GM18511 (cell line): ENCODE results near the gene POC1B.
"Not testable (repeated sequence)": the region's sequence is repeated elsewhere in the genome, so short reads cannot be mapped to it uniquely, and the experiment has no call there.

Experiments used
- ATAC-seq: cut with Tn5 transposase; IDR thresholded peaks from one replicate; pipeline ENCODE4 v1.9.1; 2021; ENCODE audit warnings: mild to moderate bottlenecking, moderate library complexity; ENCODE audit not compliant: unreplicated experiment

POC1B gene

DNA sequence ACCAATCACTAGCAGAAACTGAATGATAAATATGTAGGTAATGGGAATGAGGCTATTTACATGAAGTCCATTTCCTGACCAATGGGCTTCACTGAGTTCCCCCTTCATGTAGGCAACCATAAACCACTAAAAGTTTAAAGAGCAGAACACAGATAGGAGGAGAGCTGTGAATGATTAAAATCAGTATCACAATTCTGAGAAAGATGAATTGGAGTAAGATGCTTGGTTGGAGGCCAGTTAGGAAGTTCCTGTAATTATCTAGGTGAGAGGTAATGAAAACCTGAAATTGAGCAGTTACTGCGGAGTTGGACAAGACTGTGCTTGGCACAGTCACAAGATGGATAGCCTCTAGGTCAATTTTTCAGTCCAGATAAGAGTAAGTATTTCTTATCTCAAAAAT lies 57.8 kb downstream of the POC1B start:
- no peak for ATAC-seq

DNA sequence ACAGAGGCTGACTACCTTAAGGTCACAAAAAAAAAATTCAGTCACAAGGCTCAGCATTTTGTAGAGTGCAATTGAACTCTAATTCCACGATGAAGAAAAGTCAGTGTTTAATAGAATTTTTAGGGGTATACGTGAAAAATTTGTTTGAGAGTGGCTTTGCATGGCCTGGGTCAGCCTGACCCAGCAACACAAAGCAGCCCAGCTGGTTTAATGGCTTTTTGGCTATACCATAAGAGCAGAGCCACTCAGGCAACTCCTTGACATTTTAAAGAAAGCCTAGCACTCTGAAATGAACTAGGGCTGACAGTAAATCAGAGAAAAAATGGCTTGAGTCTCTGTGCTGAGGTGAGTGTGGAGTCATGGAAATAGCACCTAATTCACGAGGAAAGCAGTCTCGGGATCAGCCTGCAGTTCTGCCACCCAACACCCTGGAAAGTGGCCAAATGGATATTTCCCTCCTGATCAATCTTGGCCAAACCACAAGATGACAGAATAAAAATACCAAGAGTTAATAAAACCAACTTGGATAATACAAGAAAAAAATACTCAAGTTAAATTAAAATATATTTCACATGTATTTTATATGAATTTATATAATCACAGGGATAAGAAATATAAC lies 60.8 kb downstream of the POC1B start:
- no peak for ATAC-seq

DNA sequence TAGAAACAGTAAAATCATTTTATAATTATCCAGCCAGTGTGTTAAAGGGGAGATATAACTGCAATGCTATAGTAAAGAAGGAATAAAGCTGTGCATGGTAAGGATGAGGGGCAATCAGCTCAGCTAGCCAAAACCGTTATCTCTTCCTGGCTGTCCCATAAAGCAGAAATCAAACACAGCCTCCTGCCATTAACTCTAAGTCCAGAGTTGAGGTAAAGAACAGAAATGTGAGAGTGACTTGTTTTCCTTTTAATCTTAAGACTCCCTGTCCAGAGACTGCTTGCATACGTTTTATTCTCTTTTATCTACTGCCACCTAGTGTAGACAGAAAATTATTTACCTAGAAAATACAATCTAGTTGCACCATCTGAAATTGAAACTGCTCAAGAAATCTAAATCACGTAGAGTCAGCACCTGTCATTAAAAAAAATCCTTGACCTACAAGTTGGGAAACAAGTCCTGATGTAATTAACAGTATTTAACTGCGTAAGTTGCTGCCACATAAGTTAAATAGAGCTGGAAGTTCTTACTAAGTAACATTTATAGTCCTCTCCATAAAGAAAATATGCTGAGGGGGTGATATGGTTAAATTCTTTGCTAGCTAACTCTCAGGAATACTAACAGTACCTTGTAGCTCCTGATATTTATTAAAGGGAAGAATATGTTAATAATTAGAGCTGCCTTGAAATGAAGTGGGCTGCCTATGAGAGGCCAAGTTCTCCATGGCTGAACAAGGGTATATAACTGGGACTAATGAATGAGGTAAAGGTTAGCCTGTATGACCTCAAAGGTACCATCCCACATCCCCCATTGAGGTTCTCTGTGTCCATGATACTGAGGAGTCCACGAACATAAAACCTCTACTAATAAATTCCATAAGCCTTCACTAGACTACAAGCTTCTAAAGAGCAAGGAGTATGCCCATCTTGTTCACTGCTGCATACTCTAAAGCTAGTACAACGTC lies 63.9 kb downstream of the POC1B start:
- peak; percentile 95 for ATAC-seq

DNA sequence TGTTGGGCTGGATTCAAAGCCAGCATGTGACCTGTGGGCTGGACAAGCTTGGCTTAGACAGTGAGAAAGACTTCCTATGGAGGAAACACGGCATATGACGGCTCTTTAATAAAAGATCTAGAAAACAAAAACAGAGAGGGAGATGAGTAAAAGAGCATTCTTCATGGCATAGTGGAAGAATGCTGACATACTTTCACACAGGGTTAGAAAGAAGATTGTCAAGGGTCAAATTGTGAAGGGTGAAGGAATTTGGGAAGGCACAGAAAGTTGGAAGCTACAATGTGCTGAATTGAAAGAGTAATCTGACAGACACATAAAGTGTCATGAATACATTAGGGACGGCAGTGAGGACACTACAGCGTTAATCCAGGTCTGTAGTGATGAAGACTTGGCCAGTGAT lies 64.7 kb downstream of the POC1B start:
- peak; percentile 13 for ATAC-seq

DNA sequence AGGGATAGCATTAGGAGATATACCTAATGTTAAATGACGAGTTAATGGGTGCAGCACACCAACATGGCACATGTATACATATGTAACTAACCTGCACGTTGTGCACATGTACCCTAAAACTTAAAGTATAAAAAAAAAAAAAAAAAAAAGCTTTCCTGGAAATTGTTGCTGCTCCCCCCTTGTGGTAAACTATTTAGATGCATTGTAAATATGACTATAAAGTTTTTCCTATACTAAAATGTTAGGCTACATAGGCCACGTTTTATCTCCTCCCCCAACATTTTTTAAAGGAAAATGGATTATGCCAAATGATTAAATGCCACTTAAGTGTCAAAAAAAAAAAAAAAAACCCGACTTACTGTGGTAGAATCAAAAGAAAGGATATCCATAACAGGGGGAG lies 66.6 kb downstream of the POC1B start:
- not testable (repeated sequence) for ATAC-seq

DNA sequence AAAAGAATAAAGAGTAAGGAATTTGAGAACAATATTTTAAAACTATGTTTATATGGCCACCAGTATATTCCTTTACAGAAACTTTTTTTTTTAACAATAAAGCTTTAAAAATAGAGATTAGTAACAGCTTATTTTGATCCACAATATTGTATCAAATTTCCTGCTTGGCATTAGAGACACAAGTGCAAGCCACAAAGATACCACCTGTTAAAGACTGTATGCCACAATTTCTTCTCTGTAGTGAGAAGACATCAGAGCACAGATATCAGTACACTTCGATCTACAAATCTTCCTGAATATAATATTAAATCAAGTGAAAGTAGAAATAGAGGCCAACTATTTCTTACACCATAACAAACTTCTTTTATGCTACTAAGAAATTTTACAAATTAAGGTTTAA lies 69.3 kb downstream of the POC1B start:
- ATAC-seq, result no peak

DNA sequence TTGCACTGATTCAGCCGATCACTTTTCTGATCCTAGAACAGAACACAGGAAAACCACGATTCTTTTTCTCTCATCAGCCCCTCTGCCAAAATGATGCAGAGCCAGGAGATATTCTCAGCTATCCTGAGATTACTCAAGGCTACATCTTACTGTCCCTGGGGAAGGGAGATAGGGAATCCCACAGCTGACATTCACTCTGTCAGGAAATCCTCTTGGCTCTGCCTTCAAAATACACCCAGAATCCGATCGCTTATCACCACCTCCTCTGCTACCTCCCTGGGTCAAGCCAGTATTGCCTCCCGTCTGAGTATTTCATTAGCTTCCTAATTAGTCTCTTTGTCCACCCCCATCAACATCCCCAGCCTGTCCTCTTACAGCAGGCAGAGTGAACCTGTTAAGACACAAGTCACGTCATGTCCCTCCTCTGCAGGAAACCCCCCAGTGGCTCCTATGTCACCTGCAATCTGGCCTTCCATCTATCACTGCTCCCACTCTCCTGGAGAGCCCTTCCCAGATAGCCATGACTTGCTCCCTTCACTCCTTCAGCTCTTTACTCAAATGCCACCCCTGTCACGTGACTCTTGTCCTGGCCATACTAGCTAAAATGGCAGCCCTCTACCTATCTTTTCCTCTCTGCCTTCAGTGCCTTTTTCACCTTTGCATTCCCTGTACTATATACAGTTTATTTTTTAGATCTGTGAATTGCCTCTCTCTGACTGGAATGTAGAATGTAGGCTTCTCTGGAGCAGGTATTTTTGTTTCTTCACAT lies 71.6 kb downstream of the POC1B start:
- ATAC-seq, result no peak

DNA sequence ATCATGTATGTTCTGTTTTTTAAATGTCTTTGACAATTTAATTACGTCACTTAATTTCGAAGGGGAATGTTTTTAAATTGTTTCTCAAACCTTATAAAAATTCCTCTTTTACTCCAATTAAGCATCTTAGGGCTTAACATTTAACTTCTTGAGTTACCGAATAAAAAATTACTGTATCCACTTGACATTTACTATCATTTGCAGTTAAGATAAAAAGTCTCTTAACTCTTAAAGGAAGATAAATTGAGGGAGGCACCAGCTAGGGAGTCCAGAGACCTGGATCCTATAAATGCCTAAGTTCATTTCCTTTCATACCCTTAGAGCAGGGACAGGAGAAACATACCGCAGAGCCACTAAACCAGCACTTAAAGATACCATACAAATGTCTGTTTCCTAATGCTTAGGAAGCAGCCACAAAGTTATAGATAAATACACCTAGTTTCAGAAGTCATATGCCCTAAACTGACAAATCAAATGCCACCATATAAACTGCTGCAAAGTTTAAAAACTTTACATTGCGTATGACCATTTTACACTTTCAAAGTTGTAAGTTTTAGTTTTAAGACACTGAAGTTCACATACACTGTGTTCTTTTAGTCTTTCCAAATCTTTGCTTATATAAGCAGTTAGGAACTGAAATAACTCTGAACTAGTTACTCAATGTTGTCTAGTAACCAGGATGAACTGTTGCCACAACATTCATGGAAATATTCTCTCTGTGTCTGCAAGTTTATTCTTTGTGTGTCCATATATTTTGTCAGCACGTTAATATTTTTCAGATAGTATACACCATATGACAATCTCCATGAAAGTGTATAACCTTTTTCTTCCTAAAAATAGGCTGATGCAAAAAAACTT lies 72.5 kb downstream of the POC1B start:
- no peak for ATAC-seq

DNA sequence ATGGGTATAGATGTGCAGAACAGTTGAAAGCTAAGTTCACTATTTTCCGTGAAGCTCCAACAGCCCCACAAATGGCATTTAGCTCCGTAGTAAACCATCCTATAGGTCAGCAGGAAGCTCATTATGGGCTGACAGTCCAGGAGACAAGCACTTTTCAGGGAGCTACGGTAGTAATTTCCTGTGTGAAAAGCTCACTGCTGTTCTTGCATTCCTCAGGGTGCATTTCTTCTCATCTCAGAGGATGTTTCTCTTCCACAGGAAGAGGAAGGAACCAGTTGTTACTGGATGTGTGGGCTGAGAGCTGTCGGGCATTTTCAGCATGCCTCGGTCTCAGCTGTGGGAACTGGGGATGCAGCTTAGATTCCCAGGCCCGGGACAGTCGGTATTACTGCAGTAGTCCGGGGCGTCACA lies 74.0 kb downstream of the POC1B start:
- no peak for ATAC-seq

DNA sequence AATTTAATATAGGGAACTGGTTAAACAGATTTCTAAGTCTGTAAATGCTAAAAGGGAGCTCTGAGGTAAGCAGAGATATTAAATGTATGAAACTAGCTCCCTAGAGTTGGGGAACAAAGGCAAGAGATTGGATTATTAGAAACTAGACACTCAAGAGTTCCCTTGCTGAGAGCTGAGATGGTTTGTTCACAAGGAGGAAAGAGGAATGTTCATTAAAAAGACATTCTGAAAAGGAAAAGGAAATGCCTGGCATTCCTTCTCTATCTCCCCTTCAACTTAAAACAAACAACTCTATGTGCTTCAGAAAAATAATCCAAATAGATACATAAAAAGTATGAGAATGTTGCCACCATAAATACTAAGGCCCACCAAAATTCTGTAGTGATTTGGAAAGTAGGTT lies 74.9 kb downstream of the POC1B start:
- ATAC-seq, result no peak

DNA sequence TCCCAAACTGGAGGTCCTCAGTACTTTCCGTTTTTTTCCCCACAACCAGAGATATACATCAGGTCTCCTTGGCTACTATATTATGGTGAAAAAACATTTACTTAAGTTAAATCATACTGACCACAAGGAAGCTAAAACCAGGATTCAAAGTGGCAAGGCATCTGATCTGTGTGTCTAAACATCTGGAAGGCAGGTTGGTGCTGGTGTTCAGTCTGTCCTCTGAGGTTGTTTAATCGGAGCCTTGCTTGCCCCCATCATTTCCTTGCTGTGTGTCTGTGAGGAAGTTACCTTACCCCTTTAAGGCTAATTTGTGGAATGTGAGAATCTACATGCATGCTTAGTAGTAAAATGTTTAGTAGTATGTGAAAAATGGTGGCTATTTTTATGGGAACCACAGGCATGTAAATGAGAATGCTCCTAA lies 76.9 kb downstream of the POC1B start:
- ATAC-seq, result no peak

DNA sequence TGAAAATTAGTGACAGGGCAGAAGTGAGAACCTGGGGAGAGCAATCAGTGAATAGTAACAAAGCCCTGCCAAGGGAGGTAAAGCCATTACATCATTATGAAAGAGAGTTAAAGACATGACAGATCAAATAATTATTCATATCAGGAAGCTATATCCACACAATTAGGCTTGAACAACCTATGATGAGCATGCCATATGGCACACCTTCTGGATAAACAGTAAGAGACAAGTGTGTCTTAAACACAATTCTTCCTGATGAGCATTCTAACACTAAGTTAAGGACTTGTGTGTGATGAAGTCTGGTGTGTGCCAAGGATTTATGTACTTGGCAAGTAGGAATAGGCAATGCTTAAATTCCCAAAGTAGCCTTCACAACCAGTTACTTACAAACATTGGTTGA lies 77.3 kb downstream of the POC1B start:
- no peak for ATAC-seq

DNA sequence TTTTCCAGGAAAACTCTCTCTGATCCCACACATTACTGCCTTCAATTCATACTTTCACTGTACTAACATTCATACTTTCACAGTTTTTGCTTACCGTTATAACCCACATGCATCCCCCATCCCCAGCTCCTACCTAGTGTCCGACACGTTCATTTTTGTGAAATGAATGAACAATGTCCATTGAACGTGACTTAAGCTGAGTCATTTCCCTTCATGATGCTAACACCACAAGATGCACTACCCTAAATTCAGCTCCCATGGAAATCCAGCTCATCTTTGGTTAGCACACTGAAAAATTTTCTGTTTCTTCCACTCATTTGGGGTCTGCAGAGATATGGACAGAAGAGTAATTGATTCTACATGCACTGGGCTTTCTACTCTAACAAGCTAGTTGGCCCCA lies 85.9 kb downstream of the POC1B start:
- ATAC-seq, result no peak

DNA sequence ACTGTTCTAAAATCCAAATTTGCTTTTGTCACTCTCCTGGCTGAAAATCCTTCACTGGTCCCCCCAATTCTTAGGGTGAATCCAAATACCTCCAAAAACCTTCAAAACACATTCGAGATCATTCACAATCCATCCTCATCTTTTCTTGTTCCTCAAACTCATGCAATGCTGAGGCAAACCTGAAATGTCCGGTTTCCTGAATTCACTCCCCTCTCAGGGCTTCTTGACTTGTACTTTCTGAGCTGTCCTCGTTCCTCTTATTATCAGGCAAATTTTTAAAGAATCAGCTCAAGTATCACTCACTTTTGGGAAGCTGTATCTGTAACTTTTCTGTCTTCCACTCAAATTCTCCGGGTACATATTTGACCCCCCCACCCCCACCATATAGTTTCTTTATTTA lies 88.6 kb downstream of the POC1B start:
- no peak for ATAC-seq

DNA sequence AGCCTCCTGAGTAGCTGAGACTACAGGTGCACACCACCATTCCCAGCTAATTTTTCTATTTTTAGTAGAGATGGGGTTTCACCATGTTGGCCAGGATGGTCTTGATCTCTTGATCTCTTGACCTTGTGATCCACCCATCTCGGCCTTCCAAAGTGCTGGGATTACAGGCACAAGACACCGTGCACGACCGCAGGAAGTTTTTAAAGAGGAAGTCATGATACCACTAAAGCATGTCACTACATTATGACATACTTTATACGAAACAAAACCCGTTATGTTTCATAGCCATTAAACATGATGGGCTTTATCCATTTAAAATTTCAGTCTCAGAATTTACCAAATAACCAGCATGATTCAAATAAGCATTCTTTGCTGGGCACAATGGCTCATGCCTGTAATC lies 89.8 kb downstream of the POC1B start:
- ATAC-seq, result no peak

DNA sequence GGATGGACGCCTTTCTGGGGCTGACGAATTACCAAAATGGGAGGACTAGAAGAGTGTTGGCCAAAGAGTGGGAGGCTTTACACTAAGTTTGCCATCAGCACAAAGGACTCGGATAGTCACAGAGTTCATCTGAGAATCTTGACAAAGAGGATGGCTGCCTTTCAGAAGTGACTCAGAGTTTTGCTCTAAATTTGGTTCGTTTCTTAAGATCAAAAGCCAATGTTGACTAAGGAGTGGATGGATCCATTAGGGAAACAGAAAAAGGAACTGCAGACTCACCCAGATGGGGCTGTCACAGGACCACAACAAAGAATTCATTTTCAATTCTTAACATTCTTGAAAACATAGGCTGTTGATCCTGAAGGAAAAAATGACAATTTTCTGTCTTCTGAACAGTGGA lies 92.2 kb downstream of the POC1B start:
- no peak for ATAC-seq

DNA sequence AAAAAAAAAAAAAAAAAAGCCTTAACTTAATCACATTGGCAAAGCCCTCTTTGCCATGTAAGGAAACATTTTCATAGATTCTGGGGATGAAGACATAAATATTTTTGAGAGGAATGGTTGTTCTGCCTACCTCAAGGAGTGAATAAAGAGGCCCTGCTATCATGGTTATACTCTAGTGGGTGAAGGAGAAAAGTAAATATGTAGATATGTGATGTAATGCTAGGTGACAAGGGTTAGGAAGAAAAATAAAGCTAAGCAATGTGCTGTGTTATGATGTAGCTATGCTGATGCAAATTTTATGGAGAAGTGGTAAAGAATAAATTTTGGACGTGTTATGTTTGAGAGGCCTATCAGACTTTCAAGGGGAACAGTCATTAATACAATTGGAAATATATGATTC lies 93.5 kb downstream of the POC1B start:
- ATAC-seq, result no peak

DNA sequence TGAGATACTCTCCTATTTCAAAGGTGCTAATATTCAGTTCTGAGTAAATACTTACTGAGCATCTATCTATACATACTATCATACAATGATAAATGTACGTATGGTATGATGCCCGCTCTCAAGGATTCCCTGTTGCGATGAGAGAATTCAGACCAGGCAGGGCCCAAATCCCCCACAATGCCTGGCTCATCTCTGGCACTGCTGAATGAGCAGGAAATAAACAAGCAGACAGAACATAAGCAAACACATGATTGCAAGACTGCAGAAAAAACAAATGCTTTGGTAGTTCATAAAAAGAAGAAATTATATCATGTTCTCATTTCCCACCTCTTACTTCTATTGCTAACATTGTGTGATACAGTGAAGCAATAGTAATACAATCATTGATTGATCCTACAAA lies 96.3 kb downstream of the POC1B start:
- ATAC-seq, result no peak

DNA sequence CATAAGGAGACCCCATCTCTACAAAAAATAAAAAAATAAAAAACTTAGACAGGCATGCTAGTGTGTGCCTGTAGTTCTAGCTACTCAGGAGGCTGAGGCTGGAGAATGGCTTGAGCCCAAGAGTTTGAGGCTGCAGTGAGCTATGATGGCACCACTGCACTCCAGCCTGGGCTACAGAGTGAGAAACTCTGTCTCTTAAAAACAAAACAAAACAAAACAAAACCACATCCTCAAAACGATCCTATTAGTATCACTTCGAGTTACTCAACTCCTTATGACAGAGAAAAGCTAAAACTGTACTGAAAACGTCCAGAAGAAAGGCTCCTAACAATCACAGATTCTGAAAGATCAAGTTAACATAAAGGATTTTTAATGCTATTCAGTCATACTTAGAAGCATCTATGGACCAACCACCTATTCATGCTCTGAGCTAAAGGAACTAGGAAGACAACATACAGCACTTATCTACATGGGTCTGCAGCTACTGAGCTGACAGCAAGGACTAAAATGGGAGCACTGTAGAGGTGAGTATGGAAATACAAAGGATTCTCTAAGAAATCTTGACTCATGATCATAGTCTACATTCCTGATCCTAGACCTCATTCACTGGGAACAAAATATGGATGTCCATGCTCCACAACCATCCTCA lies 98.2 kb downstream of the POC1B start:
- ATAC-seq, result peak; percentile 94

DNA sequence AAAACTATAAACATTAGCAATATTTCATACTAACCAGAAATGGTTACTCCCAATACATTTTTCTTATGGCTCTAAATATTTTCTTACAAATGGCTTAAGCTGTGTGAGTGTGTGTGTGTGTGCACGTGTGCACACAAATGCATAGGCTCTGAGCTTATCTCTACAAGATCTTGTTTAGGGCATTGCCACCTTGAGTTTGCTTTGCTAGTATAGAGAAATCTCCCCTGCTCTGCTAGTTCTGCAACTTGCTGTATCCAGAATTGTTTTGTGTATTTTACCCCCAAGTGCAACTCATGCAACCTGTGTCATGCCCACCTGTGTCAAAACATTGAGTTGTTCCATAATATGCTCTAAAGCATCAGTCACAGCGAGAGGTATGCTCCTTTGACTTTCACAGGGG lies 101.0 kb downstream of the POC1B start:
- ATAC-seq, result no peak
